SU-DHL-6 (cell line): Measurements from ENCODE around the gene FBLN2.

Experiments used
- CTCF ChIP-seq: fragments of 200-600 bp; sonication (generic); IDR thresholded peaks from one replicate; pipeline ENCODE4 v1.5.1; 2017; ENCODE audit warnings: antibody characterized with exemption, mild to moderate bottlenecking, low read length, moderate library complexity; ENCODE audit not compliant: insufficient read depth, poor library complexity, severe bottlenecking
- EZH2phosphoT487 ChIP-seq: fragments of 200-600 bp; sonication (generic), shearing (Covaris generic); conservative IDR thresholded peaks from 2 replicates; pipeline ENCODE4 v1.6.1; 2018; ENCODE audit warnings: mild to moderate bottlenecking, antibody characterized with exemption, low read length, moderate library complexity, mixed read lengths

GRCh38 chr3:13528217-13528867, 20.6 kb upstream of the FBLN2 start:
- TF ChIP-seq CTCF, result no peak
- TF ChIP-seq EZH2phosphoT487, result no peak
